Measurements from ENCODE around the gene COL4A2.

Gene COL4A2

GRCh38 chr13:110403315-110403714, 96.2 kb downstream of the COL4A2 start:
- no peak overlapping the region for H3K4me3 ChIP-seq (ENCODE audit: low read depth, low read length)
- peak; percentile 87 for DNase-seq (ENCODE audit: low read depth, low spot score)
- ChIA-PET POLR2A (interaction anchor here (0.8 to 1.7 kb wide), 2 partner anchors 24 to 73 kb away, joined by 4 to 5 read pairs; no protein-coding TSS in a partner anchor), CTCF (interaction anchor here (1.2 to 1.5 kb wide), 4 partner anchors 9 to 40 kb away, joined by 3 to 4 read pairs (median 3); no protein-coding TSS in a partner anchor)
- TF ChIP-seq CTCF (IDR thresholded peaks at IDR 0.05; ENCODE audit: insufficient read depth, low read length, missing control alignments): no peak

GRCh38 chr13:110403721-110404120, 96.6 kb downstream of the COL4A2 start:
- POLR2A ChIA-PET: interaction anchor here (0.8 to 1.7 kb wide), 2 partner anchors 24 to 73 kb away, joined by 4 to 5 read pairs; no protein-coding TSS in a partner anchor
- no peak for DNase-seq (ENCODE audit: low read depth, low spot score)
- no peak overlapping the region for H3K4me3 ChIP-seq (ENCODE audit: low read depth, low read length)
- CTCF ChIA-PET: interaction anchor here (1.2 to 1.5 kb wide), 4 partner anchors 8 to 43 kb away, joined by 3 to 5 read pairs (median 4); no protein-coding TSS in a partner anchor
- TF ChIP-seq CTCF (IDR thresholded peaks at IDR 0.05; ENCODE audit: insufficient read depth, low read length, missing control alignments): no peak

GRCh38 chr13:110404321-110404720, 97.2 kb downstream of the COL4A2 start:
- no peak overlapping the region for H3K4me3 ChIP-seq (ENCODE audit: low read depth, low read length)
- no peak for TF ChIP-seq CTCF (IDR thresholded peaks at IDR 0.05; ENCODE audit: insufficient read depth, low read length, missing control alignments)
- ChIA-PET CTCF (interaction anchor here (1.2 to 1.5 kb wide), 4 partner anchors 8 to 43 kb away, joined by 3 to 5 read pairs (median 4); no protein-coding TSS in a partner anchor), POLR2A (interaction anchor here (0.8 to 1.7 kb wide), 2 partner anchors 25 to 74 kb away, joined by 4 to 5 read pairs; no protein-coding TSS in a partner anchor)
- DNase-seq (ENCODE audit: low read depth, low spot score): no peak

- H3K4me3 ChIP-seq (ENCODE audit: low read depth, low read length): no peak overlapping the region
- DNase-seq (ENCODE audit: low read depth, low spot score): no peak
- no peak for TF ChIP-seq CTCF (IDR thresholded peaks at IDR 0.05; ENCODE audit: insufficient read depth, low read length, missing control alignments)
- POLR2A ChIA-PET: interaction anchor here (0.6 to 1.5 kb wide), 4 partner anchors 16 to 98 kb away, joined by 3 to 7 read pairs (median 3); no protein-coding TSS in a partner anchor
- CTCF ChIA-PET: interaction anchor here (1.3 kb wide), 1 partner anchor 158 kb away, joined by 4 read pairs; no protein-coding TSS in a partner anchor
These were observed 98.7 kb downstream of the COL4A2 start for GRCh38 chr13:110405597-110406450.

- no peak for TF ChIP-seq CTCF (IDR thresholded peaks at IDR 0.05; ENCODE audit: insufficient read depth, low read length, missing control alignments)
- H3K4me3 ChIP-seq (ENCODE audit: low read depth, low read length): no peak overlapping the region
- POLR2A ChIA-PET: no interaction called here
- CTCF ChIA-PET: interaction anchor here (1.3 kb wide), 1 partner anchor 76 kb away, joined by 3 read pairs; no protein-coding TSS in a partner anchor
- no peak for DNase-seq (ENCODE audit: low read depth, low spot score)
These were observed 99.9 kb downstream of the COL4A2 start for GRCh38 chr13:110407021-110407420.

GRCh38 chr13:110407531-110407930, 100.4 kb downstream of the COL4A2 start:
- CTCF ChIA-PET: interaction anchor here (1.3 kb wide), 1 partner anchor 76 kb away, joined by 3 read pairs; no protein-coding TSS in a partner anchor

More at GRCh38 chr13:110407531-110407930, 100.4 kb downstream of the COL4A2 start:
- no peak for TF ChIP-seq CTCF (IDR thresholded peaks at IDR 0.05; ENCODE audit: insufficient read depth, low read length, missing control alignments)
- no peak overlapping the region for H3K4me3 ChIP-seq (ENCODE audit: low read depth, low read length)
- no peak for DNase-seq (ENCODE audit: low read depth, low spot score)
- POLR2A ChIA-PET: no interaction called here

Measured in AG04449 (cell line).